ENCODE results near the gene TMEM62.
A peak's percentile ranks its signal among the peaks of the same experiment; 100 is the strongest.
"Not testable (repeated sequence)": the region's sequence is repeated elsewhere in the genome, so short reads cannot be mapped to it uniquely, and the experiment has no call there.

Gene TMEM62

GRCh38 chr15:43183270-43183669 lies 49.9 kb downstream of the TMEM62 start:
- no peak for DNase-seq (ENCODE audit: low read depth)

GRCh38 chr15:43184407-43185124 lies 51.2 kb downstream of the TMEM62 start:
- no peak for DNase-seq (ENCODE audit: low read depth)

- DNase-seq (ENCODE audit: low read depth): peak; percentile 87
Measured at GRCh38 chr15:43185157-43186002, 52.0 kb downstream of the TMEM62 start, which contains the start of gene CCNDBP1. Gene CCNDBP1 (plus strand): TSS chr15:43185403. CDS start chr15:43185499, 96 bp downstream.

- no peak for DNase-seq (ENCODE audit: low read depth)
Measured at GRCh38 chr15:43186003-43186353, 52.6 kb downstream of the TMEM62 start.

- no peak for DNase-seq (ENCODE audit: low read depth)
Measured at GRCh38 chr15:43187544-43188155, 54.3 kb downstream of the TMEM62 start.

- no peak for DNase-seq (ENCODE audit: low read depth)
Measured at GRCh38 chr15:43189296-43189695, 55.9 kb downstream of the TMEM62 start.

GRCh38 chr15:43190178-43190577 lies 56.8 kb downstream of the TMEM62 start:
- no peak for DNase-seq (ENCODE audit: low read depth)

GRCh38 chr15:43193710-43194109 lies 60.3 kb downstream of the TMEM62 start:
- no peak for DNase-seq (ENCODE audit: low read depth)

- no peak for DNase-seq (ENCODE audit: low read depth)
Measured at GRCh38 chr15:43194795-43195194, 61.4 kb downstream of the TMEM62 start.

- no peak for DNase-seq (ENCODE audit: low read depth)
Measured at GRCh38 chr15:43196760-43197548, 63.6 kb downstream of the TMEM62 start.

GRCh38 chr15:43197773-43198172 lies 64.4 kb downstream of the TMEM62 start:
- DNase-seq (ENCODE audit: low read depth): not testable (repeated sequence)

GRCh38 chr15:43198556-43198955 lies 65.2 kb downstream of the TMEM62 start:
- DNase-seq (ENCODE audit: low read depth): not testable (repeated sequence)

GRCh38 chr15:43198992-43199391 lies 65.6 kb downstream of the TMEM62 start:
- DNase-seq (ENCODE audit: low read depth): no peak

- DNase-seq (ENCODE audit: low read depth): no peak
Measured at GRCh38 chr15:43199945-43200488, 66.6 kb downstream of the TMEM62 start.

- no peak for DNase-seq (ENCODE audit: low read depth)
Measured at GRCh38 chr15:43204016-43204901, 70.9 kb downstream of the TMEM62 start.

- DNase-seq (ENCODE audit: low read depth): no peak
Measured at GRCh38 chr15:43206054-43206453, 72.7 kb downstream of the TMEM62 start.

- no peak for DNase-seq (ENCODE audit: low read depth)
Measured at GRCh38 chr15:43207024-43207423, 73.6 kb downstream of the TMEM62 start.

GRCh38 chr15:43208052-43209002 lies 74.9 kb downstream of the TMEM62 start:
- DNase-seq (ENCODE audit: low read depth): no peak

GRCh38 chr15:43209059-43209824 lies 75.9 kb downstream of the TMEM62 start:
- no peak for DNase-seq (ENCODE audit: low read depth)
